Activated CD4-positive, alpha-beta T cell treated with anti-CD3 and anti-CD28 coated beads, Interleukin-2, Interleukin-4, amounts not matched to agents 100 ng/mL and 50 ng/mL, durations not matched to agents 16 hours and 8 hours (primary cell): ENCODE data around the gene PROM1.

Source experiments
- DNase-seq: peaks from one replicate; pipeline ENCODE4 v3.0.0-alpha.2; 2020; ENCODE audit warnings: low spot score

PROM1 gene

GRCh38 chr4:16062601-16063000 lies 21.2 kb downstream of the PROM1 start:
- no peak for DNase-seq

- DNase-seq = no peak
Measured at GRCh38 chr4:16056681-16057385, 27.0 kb downstream of the PROM1 start.

- DNase-seq = no peak
Measured at GRCh38 chr4:16055873-16056272, 27.9 kb downstream of the PROM1 start.

GRCh38 chr4:16055471-16055870 lies 28.4 kb downstream of the PROM1 start:
- DNase-seq = no peak

GRCh38 chr4:16052939-16053338 lies 30.9 kb downstream of the PROM1 start:
- DNase-seq = no peak

GRCh38 chr4:16051980-16052379 lies 31.8 kb downstream of the PROM1 start:
- DNase-seq = no peak

- no peak for DNase-seq
Measured at GRCh38 chr4:16051132-16051531, 32.7 kb downstream of the PROM1 start.

GRCh38 chr4:16050669-16051068 lies 33.2 kb downstream of the PROM1 start:
- DNase-seq = no peak

- no peak for DNase-seq
Measured at GRCh38 chr4:16048619-16049419, 35.0 kb downstream of the PROM1 start.

GRCh38 chr4:16045687-16046086 lies 38.1 kb downstream of the PROM1 start:
- DNase-seq = no peak

- no peak for DNase-seq
Measured at GRCh38 chr4:16043642-16044498, 40.0 kb downstream of the PROM1 start.

GRCh38 chr4:16039139-16039538 lies 44.7 kb downstream of the PROM1 start:
- DNase-seq = no peak

GRCh38 chr4:16037901-16038300 lies 45.9 kb downstream of the PROM1 start:
- DNase-seq = no peak

GRCh38 chr4:16035843-16036242 lies 48.0 kb downstream of the PROM1 start:
- no peak for DNase-seq

GRCh38 chr4:16034010-16034748 lies 49.6 kb downstream of the PROM1 start:
- DNase-seq = no peak

GRCh38 chr4:16032396-16032770 lies 51.4 kb downstream of the PROM1 start:
- DNase-seq = no peak

- no peak for DNase-seq
Measured at GRCh38 chr4:16031546-16032395, 52.1 kb downstream of the PROM1 start.

- DNase-seq = no peak
Measured at GRCh38 chr4:16029886-16030285, 53.9 kb downstream of the PROM1 start.

- DNase-seq = no peak
Measured at GRCh38 chr4:16029262-16029661, 54.6 kb downstream of the PROM1 start.

- DNase-seq = no peak
Measured at GRCh38 chr4:16027626-16028025, 56.2 kb downstream of the PROM1 start.

GRCh38 chr4:16027114-16027513 lies 56.7 kb downstream of the PROM1 start:
- no peak for DNase-seq
